HepG2 (cell line): ENCODE measurements around the gene EFEMP2. TPM values are rescaled to one million over a fixed set of nuclear protein-coding genes. Genes with fewer than 3 reads are reported as not detected.

Experiments used
- BRD4 ChIP-seq: sonication (generic); formaldehyde crosslinking; IDR thresholded peaks from 2 replicates; pipeline ENCODE4 v1.4.0; 2020; ENCODE audit warnings: missing genetic modification reagents
- CCAR2 ChIP-seq: fragments of 200-400 bp; formaldehyde crosslinking; optimal IDR thresholded peaks from 2 replicates; pipeline ENCODE3; 2018; ENCODE audit warnings: low read depth, mild to moderate bottlenecking, low read length, moderate library complexity
- FOXC1 ChIP-seq: sonication (generic); formaldehyde crosslinking; IDR thresholded peaks from 2 replicates; pipeline ENCODE4 v1.8.0; 2022; ENCODE audit warnings: mild to moderate bottlenecking, missing genetic modification reagents, borderline replicate concordance
- HCFC1 ChIP-seq: fragments of 150-350 bp; IDR thresholded peaks from 2 replicates; pipeline ENCODE4 v1.6.1; 2014; ENCODE audit warnings: low read depth, low read length
- SALL2 ChIP-seq: sonication (generic); formaldehyde crosslinking; IDR thresholded peaks from 2 replicates; pipeline ENCODE4 v1.8.1; 2023; ENCODE audit warnings: mild to moderate bottlenecking, missing genetic modification reagents, inconsistent platforms
- TEAD3 ChIP-seq: optimal IDR thresholded peaks from 2 replicates; pipeline ENCODE3; 2016; ENCODE audit warnings: borderline replicate concordance
- ZFP36 ChIP-seq: fragments of 150-350 bp; IDR thresholded peaks from 2 replicates; pipeline ENCODE4 v1.6.1; 2018; ENCODE audit warnings: borderline replicate concordance, low read length, low read depth; ENCODE audit not compliant: partially characterized antibody
- ZNF318 ChIP-seq: sonication (generic); formaldehyde crosslinking; IDR thresholded peaks from 2 replicates; pipeline ENCODE4 v1.4.0; 2020; ENCODE audit warnings: mild to moderate bottlenecking, missing genetic modification reagents
- ZNF34 ChIP-seq: sonication (generic); formaldehyde crosslinking; IDR thresholded peaks from 2 replicates; pipeline ENCODE4 v1.4.0; 2020; ENCODE audit warnings: mild to moderate bottlenecking, missing genetic modification reagents, borderline replicate concordance
- ZNF569 ChIP-seq: sonication (generic); formaldehyde crosslinking; IDR thresholded peaks from 2 replicates; pipeline ENCODE4 v1.5.0; 2020; ENCODE audit warnings: mild to moderate bottlenecking, missing genetic modification reagents, moderate library complexity, borderline replicate concordance
- ZNF639 ChIP-seq: conservative IDR thresholded peaks from 2 replicates; pipeline ENCODE4 v1.6.1; 2018; ENCODE audit warnings: missing genetic modification reagents
- ZNF687 ChIP-seq: sonication (generic); formaldehyde crosslinking; IDR thresholded peaks from 2 replicates; pipeline ENCODE4 v1.5.1; 2020; ENCODE audit warnings: mild to moderate bottlenecking, missing genetic modification reagents, moderate library complexity
- ZNF7 ChIP-seq: IDR thresholded peaks from 2 replicates; pipeline ENCODE4 v1.6.1; 2016; ENCODE audit warnings: missing biosample characterization, missing genetic modification reagents
- ZNF746 ChIP-seq: sonication (generic); formaldehyde crosslinking; IDR thresholded peaks from 2 replicates; pipeline ENCODE4 v1.8.0; 2022; ENCODE audit warnings: mild to moderate bottlenecking, missing genetic modification reagents
- polyA plus RNA-seq, 8 experiments: library from polyadenylated mRNA; depleted of rRNA in 3 of 8; stranded (reverse) in 7 of 8; unstranded in 1 of 8; fragments of >200 nt; fragmentation: Illumina TruSeq in 4 of 8; extraction: Trizol in 4 of 8; gene quantifications; 2 replicates each; pipeline versions ENCODE4 v1.2.1 to v1.2.3, GENCODE V29; 2011 to 2016; ENCODE audit warnings: low read depth in 4 of 8, missing spikeins in 1 of 8, mixed read lengths in 1 of 8; ENCODE audit not compliant: insufficient read depth in 1 of 8
- total RNA-seq, 5 experiments: library from RNA; depleted of rRNA; stranded (reverse); fragments of >200 nt; fragmentation: Illumina TruSeq; extraction: Trizol; gene quantifications; 2 replicates each; pipeline ENCODE4 v1.2.3, GENCODE V29; 2016; ENCODE audit warnings: low read depth in 1 of 5

Gene EFEMP2
- total and polyA plus RNA-seq, 2 of the 13 experiments (the other 11 are each of a cell fraction or from before 2014, with no cell fraction given): 7.4 to 29.7 TPM

DNA sequence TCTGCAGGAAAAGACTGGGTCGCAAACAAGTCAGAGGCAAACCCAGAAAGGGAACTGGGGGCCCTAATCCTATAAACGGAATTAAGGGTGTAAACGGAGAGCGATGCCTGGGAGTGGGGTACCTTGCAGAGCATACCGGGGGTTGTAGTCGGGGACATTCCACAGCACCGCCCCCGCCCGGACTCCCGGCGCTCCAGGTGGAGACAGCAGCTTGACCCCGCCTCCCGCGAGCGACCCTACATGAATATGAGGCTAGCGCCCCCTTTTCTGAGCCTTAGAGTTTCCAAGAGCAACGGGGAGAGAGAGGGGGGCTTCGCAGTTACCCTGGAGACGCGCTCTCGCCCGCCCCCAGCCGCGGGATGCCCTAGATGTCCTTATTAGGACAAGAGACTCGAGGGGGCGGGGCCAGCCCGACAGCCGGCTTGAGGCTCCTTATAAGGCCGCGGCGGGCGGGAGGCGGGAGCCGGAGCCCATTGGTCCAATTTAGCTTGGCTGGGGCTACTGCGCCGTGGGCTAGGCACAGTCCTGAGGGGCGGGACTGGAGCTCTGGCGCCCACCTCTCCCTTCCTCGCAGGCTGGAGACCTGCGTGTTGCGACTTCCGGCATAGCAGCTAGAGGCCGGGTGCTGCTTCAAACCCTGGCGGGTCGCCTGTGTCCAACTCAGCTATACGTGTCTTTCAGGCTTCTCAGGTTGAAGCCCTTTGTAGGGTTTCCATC lies 13.3 kb downstream of the EFEMP2 start (continued):
- TF ChIP-seq TEAD3 (CRISPR knock-in tag) (peak; percentile 70), ZNF318 (CRISPR knock-in tag) (no peak), ZNF34 (CRISPR knock-in tag) (no peak; the same call in 1 of the 2 replicates), HCFC1 (0 out of 2 replicates have a peak, but pooled peaks have one; percentile 9), CCAR2 (no peak), ZNF569 (CRISPR knock-in tag) (no peak), BRD4 (CRISPR knock-in tag) (no peak), SALL2 (CRISPR knock-in tag) (no peak), ZNF687 (CRISPR knock-in tag) (peak; percentile 76), FOXC1 (CRISPR knock-in tag) (no peak), ZNF639 (CRISPR knock-in tag) (no peak), ZNF746 (no peak), ZNF7 (CRISPR knock-in tag) (no peak), ZFP36 (no peak)
